Stimulated activated CD4-positive, alpha-beta T cell treated with anti-CD3 and anti-CD28 coated beads, Interleukin-2, amount 100 ng/mL, for 24 hours (primary cell): ENCODE results near the gene BICDL2.
A peak's percentile ranks its signal among the peaks of the same experiment; 100 is the strongest.
"Not testable (repeated sequence)": the region's sequence is repeated elsewhere in the genome, so short reads cannot be mapped to it uniquely, and the experiment has no call there.

Experiments
- DNase-seq, 2 donors: peaks; one replicate each; pipeline ENCODE4 v3.0.0-alpha.2; 2020

Gene BICDL2

GRCh38 chr16:3036726-3037315, at the start of gene BICDL2:
TSS of gene BICDL2 (minus strand) at chr16:3036944. CDS start at chr16:3035496, 1,448 bp downstream.
- DNase-seq: no peak

- DNase-seq: no peak
Measured at GRCh38 chr16:3085868-3086595, 49.3 kb upstream of the BICDL2 start.

GRCh38 chr16:3084969-3085670, 48.4 kb upstream of the BICDL2 start:
- no peak for DNase-seq

- DNase-seq: no peak
Measured at GRCh38 chr16:3084491-3084890, 47.7 kb upstream of the BICDL2 start.

GRCh38 chr16:3083408-3083807, 46.7 kb upstream of the BICDL2 start:
- not testable (repeated sequence) for DNase-seq

- not testable (repeated sequence) for DNase-seq
Measured at GRCh38 chr16:3081957-3082356, 45.2 kb upstream of the BICDL2 start.

- DNase-seq: no peak
Measured at GRCh38 chr16:3080024-3080423, 43.3 kb upstream of the BICDL2 start.

GRCh38 chr16:3076577-3076976, 39.8 kb upstream of the BICDL2 start:
- no peak for DNase-seq

GRCh38 chr16:3075946-3076345, 39.2 kb upstream of the BICDL2 start:
- DNase-seq: not testable (repeated sequence)

GRCh38 chr16:3075523-3075915, 38.8 kb upstream of the BICDL2 start:
- DNase-seq: no peak

GRCh38 chr16:3074860-3075522, 38.2 kb upstream of the BICDL2 start:
- DNase-seq: peak; percentile 73 to 75

- DNase-seq: no peak
Measured at GRCh38 chr16:3073448-3073847, 36.7 kb upstream of the BICDL2 start.

GRCh38 chr16:3072576-3073263, 36.0 kb upstream of the BICDL2 start:
- not testable (repeated sequence) for DNase-seq

- not testable (repeated sequence) for DNase-seq
Measured at GRCh38 chr16:3072148-3072547, 35.4 kb upstream of the BICDL2 start.

GRCh38 chr16:3071655-3072054, 34.9 kb upstream of the BICDL2 start:
- DNase-seq: no peak

GRCh38 chr16:3070608-3071111, 33.9 kb upstream of the BICDL2 start:
- no peak for DNase-seq

- DNase-seq: not testable (repeated sequence)
Measured at GRCh38 chr16:3069146-3069545, 32.4 kb upstream of the BICDL2 start.

- no peak for DNase-seq
Measured at GRCh38 chr16:3068487-3068886, 31.7 kb upstream of the BICDL2 start.

- no peak for DNase-seq
Measured at GRCh38 chr16:3066440-3066748, 29.6 kb upstream of the BICDL2 start.

GRCh38 chr16:3065742-3066439, 29.1 kb upstream of the BICDL2 start:
- peak in 1 of 2 donors; percentile 42 for DNase-seq

- peak; percentile 77 to 81 for DNase-seq
Measured at GRCh38 chr16:3065069-3065741, 28.5 kb upstream of the BICDL2 start, which contains the start of gene IL32. TSS of gene IL32 (plus strand) at chr16:3065640. CDS start at chr16:3065812, 172 bp downstream.
